HUES48 (cell line): ENCODE measurements around the gene SLC8A3.

Source experiments
- H3K27ac ChIP-seq: one replicate; pipeline ENCODE4 v1.7.0; 2013; ENCODE audit warnings: low read depth, low read length, inconsistent platforms
- H3K27me3 ChIP-seq: 2 replicates; pipeline ENCODE4 v1.6.1; 2013; ENCODE audit warnings: mild to moderate bottlenecking, low read length; ENCODE audit not compliant: control insufficient read depth, insufficient read depth
- H3K36me3 ChIP-seq: 2 replicates; pipeline ENCODE4 v1.6.1; 2013; ENCODE audit warnings: low read length; ENCODE audit not compliant: control insufficient read depth, insufficient read depth
- H3K4me1 ChIP-seq: 2 replicates; pipeline ENCODE4 v1.6.1; 2013; ENCODE audit warnings: mild to moderate bottlenecking, low read length; ENCODE audit not compliant: control insufficient read depth, insufficient read depth
- H3K4me3 ChIP-seq: 2 replicates; pipeline ENCODE4 v1.5.1; 2013; ENCODE audit warnings: mild to moderate bottlenecking, low read depth, low read length
- H3K9ac ChIP-seq: 2 replicates; pipeline ENCODE4 v1.6.1; 2013; ENCODE audit warnings: mild to moderate bottlenecking, low read depth, low read length, moderate library complexity
- H3K9me3 ChIP-seq: 2 replicates; pipeline ENCODE4 v1.6.1; 2013; ENCODE audit warnings: low read length; ENCODE audit not compliant: control insufficient read depth, insufficient read depth

The SLC8A3 gene

GRCh38 chr14:70045310-70045709 lies 143.4 kb downstream of the SLC8A3 start:
- H3K9ac ChIP-seq: no peak overlapping the region
- no peaks in the 10 kb centered on the region for H3K4me1 ChIP-seq
- no peaks in the 10 kb centered on the region for H3K9me3 ChIP-seq
- no peak overlapping the region for H3K27ac ChIP-seq
- no peak overlapping the region for H3K4me3 ChIP-seq
- H3K36me3 ChIP-seq: no peaks in the 10 kb centered on the region
- 0 out of 2 replicates have a peak, but pooled peaks cover 2% of the 10 kb centered on the region for H3K27me3 ChIP-seq

GRCh38 chr14:70043001-70043400 lies 145.8 kb downstream of the SLC8A3 start:
- H3K4me3 ChIP-seq: no peak overlapping the region
- H3K9ac ChIP-seq: no peak overlapping the region
- no peaks in the 10 kb centered on the region for H3K36me3 ChIP-seq
- H3K4me1 ChIP-seq: no peaks in the 10 kb centered on the region
- 0 out of 2 replicates have a peak, but pooled peaks cover 2% of the 10 kb centered on the region for H3K27me3 ChIP-seq
- H3K9me3 ChIP-seq: no peaks in the 10 kb centered on the region
- H3K27ac ChIP-seq: no peak overlapping the region

GRCh38 chr14:70036665-70037064 lies 152.1 kb downstream of the SLC8A3 start:
- Histone ChIP-seq H3K4me1 (peaks cover 14% of the 10 kb centered on the region; the same call in 1 of the 2 replicates), H3K27ac (no peak overlapping the region), H3K9ac (no peak overlapping the region), H3K9me3 (no peaks in the 10 kb centered on the region), H3K27me3 (no peaks in the 10 kb centered on the region), H3K36me3 (no peaks in the 10 kb centered on the region), H3K4me3 (no peak overlapping the region)

GRCh38 chr14:70034257-70034656 lies 154.5 kb downstream of the SLC8A3 start:
- H3K4me3 ChIP-seq: no peak overlapping the region
- no peaks in the 10 kb centered on the region for H3K27me3 ChIP-seq
- H3K4me1 ChIP-seq: peaks cover 14% of the 10 kb centered on the region; the same call in 1 of the 2 replicates
- no peaks in the 10 kb centered on the region for H3K36me3 ChIP-seq
- no peak overlapping the region for H3K27ac ChIP-seq
- H3K9ac ChIP-seq: no peak overlapping the region
- no peaks in the 10 kb centered on the region for H3K9me3 ChIP-seq

- H3K4me1 ChIP-seq: peaks cover 14% of the 10 kb centered on the region; the same call in 1 of the 2 replicates
- H3K9ac ChIP-seq: no peak overlapping the region
- H3K36me3 ChIP-seq: no peaks in the 10 kb centered on the region
- no peak overlapping the region for H3K4me3 ChIP-seq
- H3K27ac ChIP-seq: no peak overlapping the region
- H3K27me3 ChIP-seq: no peaks in the 10 kb centered on the region
- H3K9me3 ChIP-seq: no peaks in the 10 kb centered on the region
Observed at GRCh38 chr14:70033561-70033960, 155.2 kb downstream of the SLC8A3 start.

GRCh38 chr14:70033116-70033515 lies 155.6 kb downstream of the SLC8A3 start:
- H3K36me3 ChIP-seq: no peaks in the 10 kb centered on the region
- H3K27me3 ChIP-seq: no peaks in the 10 kb centered on the region
- H3K4me1 ChIP-seq: peaks cover 14% of the 10 kb centered on the region; the same call in 1 of the 2 replicates
- no peaks in the 10 kb centered on the region for H3K9me3 ChIP-seq
- no peak overlapping the region for H3K4me3 ChIP-seq
- no peak overlapping the region for H3K27ac ChIP-seq
- H3K9ac ChIP-seq: no peak overlapping the region

GRCh38 chr14:70032447-70032846 lies 156.3 kb downstream of the SLC8A3 start:
- H3K36me3 ChIP-seq: no peaks in the 10 kb centered on the region
- no peak overlapping the region for H3K9ac ChIP-seq
- peaks cover 14% of the 10 kb centered on the region; the same call in 1 of the 2 replicates for H3K4me1 ChIP-seq
- H3K4me3 ChIP-seq: no peak overlapping the region
- no peaks in the 10 kb centered on the region for H3K9me3 ChIP-seq
- H3K27ac ChIP-seq: no peak overlapping the region
- H3K27me3 ChIP-seq: no peaks in the 10 kb centered on the region

GRCh38 chr14:70032016-70032415 lies 156.7 kb downstream of the SLC8A3 start:
- no peak overlapping the region for H3K27ac ChIP-seq
- H3K4me1 ChIP-seq: peaks cover 14% of the 10 kb centered on the region; the same call in 1 of the 2 replicates
- H3K4me3 ChIP-seq: no peak overlapping the region
- no peaks in the 10 kb centered on the region for H3K9me3 ChIP-seq
- H3K27me3 ChIP-seq: no peaks in the 10 kb centered on the region
- H3K36me3 ChIP-seq: no peaks in the 10 kb centered on the region
- H3K9ac ChIP-seq: no peak overlapping the region

- Histone ChIP-seq H3K4me3 (no peak overlapping the region), H3K27ac (no peak overlapping the region), H3K9me3 (no peaks in the 10 kb centered on the region), H3K27me3 (no peaks in the 10 kb centered on the region), H3K9ac (no peak overlapping the region), H3K4me1 (peaks cover 14% of the 10 kb centered on the region; the same call in 1 of the 2 replicates), H3K36me3 (no peaks in the 10 kb centered on the region)
Observed at GRCh38 chr14:70029296-70030132, 159.2 kb downstream of the SLC8A3 start.

GRCh38 chr14:70027785-70028428 lies 160.8 kb downstream of the SLC8A3 start:
- H3K9ac ChIP-seq: no peak overlapping the region
- H3K4me1 ChIP-seq: peaks cover 10% of the 10 kb centered on the region; the same call in 1 of the 2 replicates
- no peaks in the 10 kb centered on the region for H3K27me3 ChIP-seq
- no peak overlapping the region for H3K4me3 ChIP-seq
- H3K36me3 ChIP-seq: no peaks in the 10 kb centered on the region
- no peaks in the 10 kb centered on the region for H3K9me3 ChIP-seq
- no peak overlapping the region for H3K27ac ChIP-seq

GRCh38 chr14:70023871-70024270 lies 164.9 kb downstream of the SLC8A3 start:
- Histone ChIP-seq H3K9me3 (no peaks in the 10 kb centered on the region), H3K27ac (no peak overlapping the region), H3K9ac (no peak overlapping the region), H3K4me1 (no peaks in the 10 kb centered on the region), H3K36me3 (no peaks in the 10 kb centered on the region), H3K27me3 (no peaks in the 10 kb centered on the region), H3K4me3 (no peak overlapping the region)
